ENCODE results near the gene HPSE2.

Gene HPSE2

DNA sequence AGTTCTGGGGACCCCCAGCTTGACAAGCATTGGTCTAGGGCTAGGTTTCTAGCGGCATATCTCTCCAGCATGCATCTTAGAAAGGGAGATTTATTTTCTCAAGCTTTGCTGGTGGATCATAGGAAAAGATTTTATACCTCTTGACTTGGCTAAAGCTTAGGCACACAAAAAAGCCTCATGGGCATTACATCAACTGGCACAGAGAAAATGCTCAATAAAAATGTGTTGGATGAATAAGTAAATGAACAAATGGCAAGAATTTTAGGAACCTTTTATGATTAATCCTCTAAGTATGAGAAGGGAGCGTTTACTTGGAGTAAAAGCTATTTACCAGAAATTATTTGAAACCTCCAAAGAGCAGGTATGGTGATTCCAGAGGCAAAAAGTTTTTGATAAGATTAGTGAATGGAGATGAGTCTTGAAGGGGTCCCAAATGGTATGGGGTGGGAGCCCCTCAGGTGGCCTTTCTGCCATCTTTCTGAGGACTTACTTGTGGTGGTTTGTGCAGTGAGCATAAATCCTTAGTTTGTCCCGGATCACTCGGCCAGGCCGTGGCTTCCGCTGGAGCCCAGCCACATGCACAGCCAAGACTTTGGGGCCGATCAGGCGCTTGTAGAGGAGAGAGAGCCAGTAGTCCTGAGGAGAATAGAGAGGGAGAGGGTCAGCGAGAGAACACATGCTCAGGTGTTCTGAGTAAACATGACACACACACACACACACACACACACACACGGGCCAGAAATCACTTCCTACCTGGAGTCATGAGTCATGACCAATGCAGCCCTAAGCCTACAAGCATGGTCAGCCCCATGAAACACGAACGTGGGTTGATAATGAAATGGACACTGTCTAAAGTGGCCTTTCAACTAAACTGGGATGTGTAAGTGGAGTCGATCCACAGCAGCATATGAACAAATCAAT, 745.8 kb downstream of the HPSE2 start:
- Histone ChIP-seq H3K9me3 (ENCODE audit: insufficient read depth, low read length) (no peaks in the 10 kb centered on the region), H3K27me3 (ENCODE audit: insufficient read depth, insufficient read length) (no peaks in the 10 kb centered on the region), H3K9ac (ENCODE audit: insufficient read length, low read depth) (no peak overlapping the region), H3K36me3 (ENCODE audit: insufficient read depth, insufficient read length, low read length) (no peaks in the 10 kb centered on the region), H3K4me1 (ENCODE audit: insufficient read depth, insufficient read length) (no peaks in the 10 kb centered on the region), H3K4me3 (ENCODE audit: insufficient read length, low read depth) (no peak overlapping the region)
- DNase-seq (ENCODE audit: low read depth, low spot score) = no peak
- no peak for TF ChIP-seq ZNF274 (IDR thresholded peaks at IDR 0.05; ENCODE audit: low read depth, low read length)
- no peak for TF ChIP-seq YY1 (IDR thresholded peaks at IDR 0.05; ENCODE audit: insufficient read depth, insufficient read length)
- no peak for TF ChIP-seq SUZ12 (IDR thresholded peaks at IDR 0.05; ENCODE audit: extremely low read depth, insufficient read depth, insufficient read length)

GRCh38 chr10:98488669-98489430, 746.8 kb downstream of the HPSE2 start:
- no peak overlapping the region for H3K9ac ChIP-seq (ENCODE audit: insufficient read length, low read depth)
- DNase-seq (ENCODE audit: low read depth, low spot score) = no peak
- no peak for TF ChIP-seq YY1 (IDR thresholded peaks at IDR 0.05; ENCODE audit: insufficient read depth, insufficient read length)
- no peaks in the 10 kb centered on the region for H3K36me3 ChIP-seq (ENCODE audit: insufficient read depth, insufficient read length, low read length)
- H3K4me1 ChIP-seq (ENCODE audit: insufficient read depth, insufficient read length) = no peaks in the 10 kb centered on the region
- H3K4me3 ChIP-seq (ENCODE audit: insufficient read length, low read depth) = no peak overlapping the region
- H3K27me3 ChIP-seq (ENCODE audit: insufficient read depth, insufficient read length) = no peaks in the 10 kb centered on the region
- no peaks in the 10 kb centered on the region for H3K9me3 ChIP-seq (ENCODE audit: insufficient read depth, low read length)

- Histone ChIP-seq H3K9me3 (ENCODE audit: insufficient read depth, low read length) (0 out of 2 replicates have a peak, but pooled peaks cover 6% of the 10 kb centered on the region), H3K4me3 (ENCODE audit: insufficient read length, low read depth) (no peak overlapping the region), H3K36me3 (ENCODE audit: insufficient read depth, insufficient read length, low read length) (no peaks in the 10 kb centered on the region), H3K4me1 (ENCODE audit: insufficient read depth, insufficient read length) (no peaks in the 10 kb centered on the region), H3K9ac (ENCODE audit: insufficient read length, low read depth) (no peak overlapping the region), H3K27me3 (ENCODE audit: insufficient read depth, insufficient read length) (no peaks in the 10 kb centered on the region)
- no peak for DNase-seq (ENCODE audit: low read depth, low spot score)
- TF ChIP-seq YY1 (IDR thresholded peaks at IDR 0.05; ENCODE audit: insufficient read depth, insufficient read length) = no peak
- TF ChIP-seq SUZ12 (IDR thresholded peaks at IDR 0.05; ENCODE audit: extremely low read depth, insufficient read depth, insufficient read length) = no peak
- no peak for TF ChIP-seq ZNF274 (IDR thresholded peaks at IDR 0.05; ENCODE audit: low read depth, low read length)
These were observed 748.0 kb downstream of the HPSE2 start for GRCh38 chr10:98487649-98488048.

DNA sequence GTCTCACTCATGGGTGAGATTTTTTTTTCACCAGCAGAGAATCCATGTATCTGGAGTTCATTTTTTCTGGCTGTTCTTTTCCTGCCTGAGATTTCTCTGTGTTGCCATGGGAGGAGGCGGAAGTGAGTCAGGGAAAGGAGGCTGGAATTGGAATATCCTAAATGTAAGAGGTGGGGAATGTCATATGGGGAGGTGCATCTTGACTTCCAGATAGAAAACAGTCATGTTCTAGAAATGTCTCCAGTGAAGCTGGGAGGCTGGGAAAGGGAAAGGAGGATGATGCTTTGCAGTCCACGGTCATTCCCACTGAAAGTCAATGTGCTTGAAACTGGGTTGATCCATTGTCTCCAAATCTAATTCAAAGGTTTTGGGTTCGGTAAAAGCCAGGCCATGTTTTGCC, 749.2 kb downstream of the HPSE2 start:
- no peak overlapping the region for H3K4me3 ChIP-seq (ENCODE audit: insufficient read length, low read depth)
- no peak overlapping the region for H3K9ac ChIP-seq (ENCODE audit: insufficient read length, low read depth)
- 0 out of 2 replicates have a peak, but pooled peaks cover 6% of the 10 kb centered on the region for H3K9me3 ChIP-seq (ENCODE audit: insufficient read depth, low read length)
- no peak for TF ChIP-seq YY1 (IDR thresholded peaks at IDR 0.05; ENCODE audit: insufficient read depth, insufficient read length)
- no peak for TF ChIP-seq ZNF274 (IDR thresholded peaks at IDR 0.05; ENCODE audit: low read depth, low read length)
- TF ChIP-seq SUZ12 (IDR thresholded peaks at IDR 0.05; ENCODE audit: extremely low read depth, insufficient read depth, insufficient read length) = no peak
- no peaks in the 10 kb centered on the region for H3K36me3 ChIP-seq (ENCODE audit: insufficient read depth, insufficient read length, low read length)
- no peak for DNase-seq (ENCODE audit: low read depth, low spot score)
- no peaks in the 10 kb centered on the region for H3K27me3 ChIP-seq (ENCODE audit: insufficient read depth, insufficient read length)
- H3K4me1 ChIP-seq (ENCODE audit: insufficient read depth, insufficient read length) = no peaks in the 10 kb centered on the region

GRCh38 chr10:98485959-98486358, 749.7 kb downstream of the HPSE2 start:
- no peaks in the 10 kb centered on the region for H3K36me3 ChIP-seq (ENCODE audit: insufficient read depth, insufficient read length, low read length)
- no peaks in the 10 kb centered on the region for H3K4me1 ChIP-seq (ENCODE audit: insufficient read depth, insufficient read length)
- H3K9me3 ChIP-seq (ENCODE audit: insufficient read depth, low read length) = 0 out of 2 replicates have a peak, but pooled peaks cover 6% of the 10 kb centered on the region
- no peak overlapping the region for H3K4me3 ChIP-seq (ENCODE audit: insufficient read length, low read depth)
- no peak overlapping the region for H3K9ac ChIP-seq (ENCODE audit: insufficient read length, low read depth)
- H3K27me3 ChIP-seq (ENCODE audit: insufficient read depth, insufficient read length) = no peaks in the 10 kb centered on the region
- TF ChIP-seq ZNF274 (IDR thresholded peaks at IDR 0.05; ENCODE audit: low read depth, low read length) (no peak), SUZ12 (IDR thresholded peaks at IDR 0.05; ENCODE audit: extremely low read depth, insufficient read depth, insufficient read length) (no peak), YY1 (IDR thresholded peaks at IDR 0.05; ENCODE audit: insufficient read depth, insufficient read length) (no peak)
- DNase-seq (ENCODE audit: low read depth, low spot score) = no peak

GRCh38 chr10:98483658-98484057, 752.0 kb downstream of the HPSE2 start:
- Histone ChIP-seq H3K9me3 (ENCODE audit: insufficient read depth, low read length) (0 out of 2 replicates have a peak, but pooled peaks cover 6% of the 10 kb centered on the region), H3K36me3 (ENCODE audit: insufficient read depth, insufficient read length, low read length) (no peaks in the 10 kb centered on the region), H3K27me3 (ENCODE audit: insufficient read depth, insufficient read length) (no peaks in the 10 kb centered on the region), H3K4me3 (ENCODE audit: insufficient read length, low read depth) (no peak overlapping the region), H3K4me1 (ENCODE audit: insufficient read depth, insufficient read length) (no peaks in the 10 kb centered on the region), H3K9ac (ENCODE audit: insufficient read length, low read depth) (no peak overlapping the region)
- TF ChIP-seq YY1 (IDR thresholded peaks at IDR 0.05; ENCODE audit: insufficient read depth, insufficient read length) = no peak
- TF ChIP-seq SUZ12 (IDR thresholded peaks at IDR 0.05; ENCODE audit: extremely low read depth, insufficient read depth, insufficient read length) = no peak
- no peak for TF ChIP-seq ZNF274 (IDR thresholded peaks at IDR 0.05; ENCODE audit: low read depth, low read length)
- DNase-seq (ENCODE audit: low read depth, low spot score) = no peak

- DNase-seq (ENCODE audit: low read depth, low spot score) = no peak
- no peak overlapping the region for H3K4me3 ChIP-seq (ENCODE audit: insufficient read length, low read depth)
- no peaks in the 10 kb centered on the region for H3K4me1 ChIP-seq (ENCODE audit: insufficient read depth, insufficient read length)
- 0 out of 2 replicates have a peak, but pooled peaks cover 6% of the 10 kb centered on the region for H3K9me3 ChIP-seq (ENCODE audit: insufficient read depth, low read length)
- no peak for TF ChIP-seq YY1 (IDR thresholded peaks at IDR 0.05; ENCODE audit: insufficient read depth, insufficient read length)
- no peak for TF ChIP-seq SUZ12 (IDR thresholded peaks at IDR 0.05; ENCODE audit: extremely low read depth, insufficient read depth, insufficient read length)
- TF ChIP-seq ZNF274 (IDR thresholded peaks at IDR 0.05; ENCODE audit: low read depth, low read length) = no peak
- no peaks in the 10 kb centered on the region for H3K27me3 ChIP-seq (ENCODE audit: insufficient read depth, insufficient read length)
- H3K9ac ChIP-seq (ENCODE audit: insufficient read length, low read depth) = no peak overlapping the region
- no peaks in the 10 kb centered on the region for H3K36me3 ChIP-seq (ENCODE audit: insufficient read depth, insufficient read length, low read length)
These were observed 753.6 kb downstream of the HPSE2 start for GRCh38 chr10:98482096-98482495.

Measured in NT2/D1 (cell line).